Loucy (cell line): ENCODE results near the gene C1QTNF3.

Source experiments
- H2AFZ ChIP-seq: fragments of 200-600 bp; sonication (generic); 2 replicates; pipeline ENCODE4 v1.6.0; 2016; ENCODE audit warnings: antibody characterized with exemption, mild to moderate bottlenecking, low read length, moderate library complexity
- H3F3A ChIP-seq: fragments of 200-600 bp; 2 replicates; pipeline ENCODE4 v1.6.0; 2016; ENCODE audit warnings: antibody characterized with exemption, low read depth, mild to moderate bottlenecking
- H3K27me3 ChIP-seq: fragments of 200-600 bp; sonication (generic); 2 replicates; pipeline ENCODE4 v1.6.1; 2014; ENCODE audit warnings: low read length, mild to moderate bottlenecking; ENCODE audit not compliant: insufficient read depth, poor library complexity, severe bottlenecking
- H3K36me3 ChIP-seq: fragments of 200-600 bp; sonication (generic); 2 replicates; pipeline ENCODE4 v1.6.1; 2016; ENCODE audit warnings: low read length; ENCODE audit not compliant: insufficient read depth
- H3K4me1 ChIP-seq: fragments of 200-600 bp; sonication (generic); 2 replicates; pipeline ENCODE4 v1.5.1; 2014; ENCODE audit warnings: low read length, mild to moderate bottlenecking; ENCODE audit not compliant: insufficient read depth, poor library complexity, severe bottlenecking
- H3K4me2 ChIP-seq: fragments of 200-600 bp; sonication (generic); 2 replicates; pipeline ENCODE4 v1.6.0; 2014; ENCODE audit warnings: antibody characterized with exemption, low read length, low read depth, mild to moderate bottlenecking; ENCODE audit not compliant: poor library complexity, severe bottlenecking
- H3K4me3 ChIP-seq: fragments of 200-600 bp; sonication (generic); 2 replicates; pipeline ENCODE4 v1.5.1; 2014; ENCODE audit warnings: low read length, mild to moderate bottlenecking, mixed read lengths; ENCODE audit not compliant: poor library complexity, severe bottlenecking
- H3K79me2 ChIP-seq: fragments of 200-600 bp; sonication (generic); 2 replicates; pipeline ENCODE4 v1.6.1; 2014; ENCODE audit warnings: low read length; ENCODE audit not compliant: insufficient read depth
- H3K9ac ChIP-seq: fragments of 200-600 bp; sonication (generic); 2 replicates; pipeline ENCODE4 v1.6.0; 2014; ENCODE audit warnings: mild to moderate bottlenecking, low read depth, low read length, moderate library complexity; ENCODE audit not compliant: poor library complexity, severe bottlenecking
- H3K9me2 ChIP-seq: fragments of 200-600 bp; sonication (generic); replicated peaks from 2 replicates; pipeline ENCODE4 v1.6.1; 2016; ENCODE audit warnings: low read depth, low read length, mixed read lengths
- H3K9me3 ChIP-seq: fragments of 200-600 bp; sonication (generic); 2 replicates; pipeline ENCODE4 v1.6.1; 2014; ENCODE audit warnings: mild to moderate bottlenecking, antibody characterized with exemption, low read length, low read depth; ENCODE audit not compliant: insufficient read depth
- H4K20me1 ChIP-seq: fragments of 200-600 bp; sonication (generic); 2 replicates; pipeline ENCODE4 v1.6.0; 2014; ENCODE audit warnings: antibody characterized with exemption, low read length, mild to moderate bottlenecking; ENCODE audit not compliant: insufficient read depth, poor library complexity, severe bottlenecking
- EZH2phosphoT487 ChIP-seq: fragments of 200-600 bp; IDR thresholded peaks from 2 replicates; pipeline ENCODE4 v1.6.1; 2018; ENCODE audit warnings: antibody characterized with exemption, mild to moderate bottlenecking, moderate library complexity, borderline replicate concordance
- TF ChIP-seq, protein P1 (sequence below): fragments of 200-600 bp; sonication (generic); conservative IDR thresholded peaks from 2 replicates; pipeline ENCODE4 v1.5.1; 2014; ENCODE audit warnings: mild to moderate bottlenecking, antibody characterized with exemption, low read length

C1QTNF3 gene

DNA sequence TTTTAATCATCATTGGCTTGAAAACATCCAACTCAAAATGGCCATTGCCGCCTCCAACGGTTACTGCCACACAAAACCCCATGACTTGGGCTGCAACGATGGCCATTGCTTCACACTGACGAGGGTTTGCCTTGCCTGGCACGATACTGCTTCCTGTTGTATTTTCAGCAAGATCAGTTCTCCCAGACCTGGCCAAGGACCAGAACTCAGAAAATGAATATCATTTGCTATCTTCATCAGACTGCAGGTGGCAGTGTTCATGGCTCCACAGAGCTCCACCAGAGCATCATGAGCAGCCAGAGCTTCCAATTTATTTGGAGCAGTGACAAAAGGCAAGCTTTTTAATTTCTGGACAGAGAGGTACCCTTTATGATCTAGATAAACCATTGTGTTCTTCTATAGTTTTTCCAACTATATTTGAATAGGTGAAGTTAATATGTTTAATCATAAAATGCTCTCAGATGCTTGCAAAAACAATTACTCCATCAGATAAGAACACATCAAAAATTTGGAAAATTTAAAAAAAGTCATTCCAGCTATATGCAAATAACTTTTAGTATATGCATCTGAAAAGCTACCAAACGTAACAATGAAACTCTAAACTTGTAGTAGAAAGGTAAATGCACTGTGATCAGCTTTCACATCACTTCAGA lies 45.6 kb downstream of the C1QTNF3 start:
- H3K4me2 ChIP-seq: no peak overlapping the region
- H3K4me3 ChIP-seq: no peak overlapping the region
- no peaks in the 10 kb centered on the region for H3K4me1 ChIP-seq
- no peak overlapping the region for H2AFZ ChIP-seq
- no peaks in the 10 kb centered on the region for H3F3A ChIP-seq
- no peaks in the 10 kb centered on the region for H3K9me3 ChIP-seq
- no peaks in the 10 kb centered on the region for H3K9me2 ChIP-seq
- H4K20me1 ChIP-seq: no peaks in the 10 kb centered on the region
- TF ChIP-seq, protein P1, sequence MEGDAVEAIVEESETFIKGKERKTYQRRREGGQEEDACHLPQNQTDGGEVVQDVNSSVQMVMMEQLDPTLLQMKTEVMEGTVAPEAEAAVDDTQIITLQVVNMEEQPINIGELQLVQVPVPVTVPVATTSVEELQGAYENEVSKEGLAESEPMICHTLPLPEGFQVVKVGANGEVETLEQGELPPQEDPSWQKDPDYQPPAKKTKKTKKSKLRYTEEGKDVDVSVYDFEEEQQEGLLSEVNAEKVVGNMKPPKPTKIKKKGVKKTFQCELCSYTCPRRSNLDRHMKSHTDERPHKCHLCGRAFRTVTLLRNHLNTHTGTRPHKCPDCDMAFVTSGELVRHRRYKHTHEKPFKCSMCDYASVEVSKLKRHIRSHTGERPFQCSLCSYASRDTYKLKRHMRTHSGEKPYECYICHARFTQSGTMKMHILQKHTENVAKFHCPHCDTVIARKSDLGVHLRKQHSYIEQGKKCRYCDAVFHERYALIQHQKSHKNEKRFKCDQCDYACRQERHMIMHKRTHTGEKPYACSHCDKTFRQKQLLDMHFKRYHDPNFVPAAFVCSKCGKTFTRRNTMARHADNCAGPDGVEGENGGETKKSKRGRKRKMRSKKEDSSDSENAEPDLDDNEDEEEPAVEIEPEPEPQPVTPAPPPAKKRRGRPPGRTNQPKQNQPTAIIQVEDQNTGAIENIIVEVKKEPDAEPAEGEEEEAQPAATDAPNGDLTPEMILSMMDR: peak; percentile 81
- no peak for TF ChIP-seq EZH2phosphoT487
- no peaks in the 10 kb centered on the region for H3K27me3 ChIP-seq
- no peak overlapping the region for H3K9ac ChIP-seq
- no peaks in the 10 kb centered on the region for H3K36me3 ChIP-seq
- H3K79me2 ChIP-seq: no peaks in the 10 kb centered on the region

DNA sequence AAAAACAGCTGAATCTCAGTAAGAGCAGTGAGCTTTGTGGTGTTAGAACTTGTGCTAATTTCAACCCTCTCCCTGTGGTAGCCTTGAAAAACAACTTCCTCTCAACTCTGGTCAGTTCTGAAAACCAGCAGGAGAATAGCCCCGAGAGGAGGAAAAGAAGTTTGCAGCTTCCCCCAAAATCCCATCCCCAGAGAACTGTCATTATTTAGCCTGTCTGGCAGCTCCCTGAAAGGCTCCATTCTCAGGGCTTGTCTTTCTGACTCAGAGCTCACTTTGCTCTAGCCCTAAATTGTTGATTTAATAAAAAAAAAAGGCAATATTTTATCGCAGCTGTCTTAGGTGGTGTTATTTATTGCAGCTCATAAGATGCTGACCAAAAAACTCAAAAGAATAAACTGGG lies 47.1 kb downstream of the C1QTNF3 start:
- no peaks in the 10 kb centered on the region for H4K20me1 ChIP-seq
- H3K9me3 ChIP-seq: no peaks in the 10 kb centered on the region
- H3K4me1 ChIP-seq: no peaks in the 10 kb centered on the region
- no peaks in the 10 kb centered on the region for H3F3A ChIP-seq
- H3K27me3 ChIP-seq: no peaks in the 10 kb centered on the region
- no peak overlapping the region for H3K9ac ChIP-seq
- H3K4me2 ChIP-seq: no peak overlapping the region
- TF ChIP-seq, protein P1: no peak
- TF ChIP-seq EZH2phosphoT487: no peak
- H3K79me2 ChIP-seq: no peaks in the 10 kb centered on the region
- no peaks in the 10 kb centered on the region for H3K36me3 ChIP-seq
- no peaks in the 10 kb centered on the region for H3K9me2 ChIP-seq
- H2AFZ ChIP-seq: no peak overlapping the region
- H3K4me3 ChIP-seq: no peak overlapping the region

GRCh38 chr5:33994845-33995244 lies 48.2 kb downstream of the C1QTNF3 start:
- Histone ChIP-seq H3K36me3 (no peaks in the 10 kb centered on the region), H3K9me3 (no peaks in the 10 kb centered on the region), H3F3A (no peaks in the 10 kb centered on the region), H3K4me2 (no peak overlapping the region), H3K4me3 (no peak overlapping the region), H2AFZ (no peak overlapping the region), H3K9ac (no peak overlapping the region), H3K4me1 (no peaks in the 10 kb centered on the region), H3K9me2 (no peaks in the 10 kb centered on the region), H3K79me2 (no peaks in the 10 kb centered on the region), H4K20me1 (no peaks in the 10 kb centered on the region), H3K27me3 (no peaks in the 10 kb centered on the region)
- no peak for TF ChIP-seq EZH2phosphoT487
- TF ChIP-seq, protein P1: no peak
